Aorta (tissue), 5 donors: ENCODE data around the gene AKR1B15. TPM values are rescaled to one million over a fixed set of nuclear protein-coding genes. Genes with fewer than 3 reads are reported as not detected.

ENCODE experiments used
- ATAC-seq: fragments of 200-7000 bp; cut with Tn5 transposase; one replicate; pipeline ENCODE4 v1.9.1; 2022; ENCODE audit warnings: moderate library complexity; ENCODE audit not compliant: low FRiP score
- DNase-seq, 2 donors: peaks; one replicate each; pipeline ENCODE4 v3.0.0-alpha.2; 2020
- H3K27ac ChIP-seq, 2 donors: one replicate each; pipeline ENCODE4 v1.5.1; 2013; ENCODE audit warnings: low read length in 2 of 2, mild to moderate bottlenecking in 2 of 2, moderate library complexity in 2 of 2, control low read depth in 1 of 2, inconsistent platforms in 1 of 2, low read depth in 1 of 2
- H3K27me3 ChIP-seq, 2 donors: one replicate each; pipeline ENCODE4 v1.6.1; 2013; ENCODE audit warnings: control low read depth in 1 of 2, low read length in 1 of 2, mild to moderate bottlenecking in 1 of 2, moderate library complexity in 1 of 2; ENCODE audit not compliant: insufficient read depth in 2 of 2, control insufficient read depth in 1 of 2
- H3K36me3 ChIP-seq, 2 donors: one replicate each; pipeline ENCODE4 v1.6.1; 2013; ENCODE audit warnings: control low read depth in 1 of 2, low read length in 1 of 2, mild to moderate bottlenecking in 1 of 2; ENCODE audit not compliant: insufficient read depth in 2 of 2, control insufficient read depth in 1 of 2
- H3K4me1 ChIP-seq, 2 donors: one replicate each; pipeline ENCODE4 v1.6.1; 2013; ENCODE audit warnings: low read length in 2 of 2, control low read depth in 1 of 2, mild to moderate bottlenecking in 1 of 2, moderate library complexity in 1 of 2; ENCODE audit not compliant: insufficient read depth in 2 of 2, control insufficient read depth in 1 of 2
- H3K4me3 ChIP-seq, 2 donors: one replicate each; pipeline ENCODE4 v1.5.1; 2013; ENCODE audit warnings: low read length in 2 of 2, control low read depth in 1 of 2, mild to moderate bottlenecking in 1 of 2
- H3K9me3 ChIP-seq: one replicate; pipeline ENCODE4 v1.6.1; 2013; ENCODE audit warnings: mild to moderate bottlenecking, low read length; ENCODE audit not compliant: control insufficient read depth
- WGBS, 2 donors: extraction: QIAGEN DNeasy Blood & Tissue Kit; methylation state at CpG; one replicate each; pipeline ENCODE4 v1.1.7; 2013; 5-methylcytosine and 5-hydroxymethylcytosine counted together
- intact Hi-C, 2 donors: fragments of 100-400 bp; cut with DNase I; formaldehyde crosslinking; loops; one replicate each; pipeline versions ENCODE4 v1.14.2 to v1.15.0; 2022
- polyA plus RNA-seq, 2 donors: library from polyadenylated mRNA; stranded (reverse); fragments of 200-250 nt; gene quantifications; one replicate each; pipeline ENCODE4 v1.2.3, GENCODE V29; 2013
- total RNA-seq, 2 donors: library from RNA; stranded (reverse); fragmentation: NEBNext Ultra II Directional; extraction: Animal tissue kit (Norgen Biotek cat#: 25700); gene quantifications; one replicate each; pipeline ENCODE4 v1.2.1, GENCODE V29; 2021
- donor health status: healthy with polysubstance abuse.
- donor health status: Bipolar disorder and iron deficiency.
- donor health status: DM: no; HTN: no; CAD: no.
- donor health status: DM: no; HTN: no; CAD: no.
- donor health status: DM: yes; HTN: yes; CAD: no.

Gene AKR1B15
- total and polyA plus RNA-seq, 4 donors: 0.33 TPM; not detected in 3

GRCh38 chr7:134622303-134622995 is 73.5 kb downstream of the AKR1B15 start:
- intact Hi-C loops: no loop called here

GRCh38 chr7:134623193-134623592 is 74.3 kb downstream of the AKR1B15 start:
- Histone ChIP-seq H3K27ac (no peak overlapping the region), H3K9me3 (no peaks in the 10 kb centered on the region), H3K27me3 (no peaks in the 10 kb centered on the region), H3K36me3 (no peaks in the 10 kb centered on the region), H3K4me1 (peaks cover 2 to 3% of the 10 kb centered on the region in 2 donors), H3K4me3 (no peak overlapping the region)
- DNase-seq (no peak), ATAC-seq (no peak)
- intact Hi-C loops: no loop called here
- WGBS, 2 donors: 74 to 77% methylated on average over 2 of the region's 2 CpGs

More at GRCh38 chr7:134622303-134622995, 73.5 kb downstream of the AKR1B15 start:
- 68 to 73% methylated on average over 7 of the region's 7 CpGs for WGBS, 2 donors
- no peaks in the 10 kb centered on the region for H3K27me3 ChIP-seq
- no peak overlapping the region for H3K4me3 ChIP-seq
- ATAC-seq (no peak), DNase-seq (no peak)
- H3K36me3 ChIP-seq: no peaks in the 10 kb centered on the region
- no peak overlapping the region for H3K27ac ChIP-seq
- H3K9me3 ChIP-seq: no peaks in the 10 kb centered on the region
- peaks cover 2 to 3% of the 10 kb centered on the region in 2 donors for H3K4me1 ChIP-seq

- H3K27me3 ChIP-seq: no peaks in the 10 kb centered on the region
- DNase-seq (no peak), ATAC-seq (no peak)
- no peak overlapping the region for H3K27ac ChIP-seq
- intact Hi-C loops: no loop called here
- no peaks in the 10 kb centered on the region for H3K36me3 ChIP-seq
- 64 to 70% methylated on average over 3 of the region's 3 CpGs for WGBS, 2 donors
- H3K4me1 ChIP-seq: peaks cover 0 to 2% of the 10 kb centered on the region in 2 donors
- no peaks in the 10 kb centered on the region for H3K9me3 ChIP-seq
- H3K4me3 ChIP-seq: no peak overlapping the region
Measured at GRCh38 chr7:134625550-134625949, 76.6 kb downstream of the AKR1B15 start.

GRCh38 chr7:134627109-134627774 is 78.3 kb downstream of the AKR1B15 start:
- H3K4me3 ChIP-seq: no peak overlapping the region

GRCh38 chr7:134627775-134628153 is 78.9 kb downstream of the AKR1B15 start:
- intact Hi-C loops: no loop called here
- WGBS, 2 donors: 0% methylated on average over 1 of the region's 1 CpG
- Histone ChIP-seq H3K27ac (no peak overlapping the region), H3K4me3 (no peak overlapping the region), H3K27me3 (no peaks in the 10 kb centered on the region), H3K36me3 (no peaks in the 10 kb centered on the region), H3K9me3 (no peaks in the 10 kb centered on the region), H3K4me1 (no peaks in the 10 kb centered on the region)
- DNase-seq (no peak), ATAC-seq (no peak)

More at GRCh38 chr7:134627109-134627774, 78.3 kb downstream of the AKR1B15 start:
- intact Hi-C loops: no loop called here
- no peak for DNase-seq
- H3K9me3 ChIP-seq: no peaks in the 10 kb centered on the region
- H3K27me3 ChIP-seq: no peaks in the 10 kb centered on the region
- ATAC-seq: no peak
- H3K4me1 ChIP-seq: peaks cover 0 to 1% of the 10 kb centered on the region in 2 donors
- WGBS, 2 donors: 71 to 92% methylated on average over 2 of the region's 2 CpGs
- H3K27ac ChIP-seq: no peak overlapping the region
- no peaks in the 10 kb centered on the region for H3K36me3 ChIP-seq

GRCh38 chr7:134629445-134629844 is 80.5 kb downstream of the AKR1B15 start:
- ATAC-seq: no peak

More at GRCh38 chr7:134629445-134629844, 80.5 kb downstream of the AKR1B15 start:
- intact Hi-C loops: no loop called here
- DNase-seq: no peak
- H3K27me3 ChIP-seq: no peaks in the 10 kb centered on the region
- no peaks in the 10 kb centered on the region for H3K4me1 ChIP-seq
- no peaks in the 10 kb centered on the region for H3K9me3 ChIP-seq
- H3K27ac ChIP-seq: no peak overlapping the region
- no peak overlapping the region for H3K4me3 ChIP-seq
- H3K36me3 ChIP-seq: no peaks in the 10 kb centered on the region

Other genes with a start within 250 kb of the AKR1B15 start
- gene SLC35B4, start 232.2 kb upstream of the AKR1B15 start, total RNA-seq: 10 to 100 TPM; 16.0 to 17.9 TPM
- 1 to 10 TPM; 2.1 to 3.8 TPM for gene SLC35B4, start 232.2 kb upstream of the AKR1B15 start, polyA plus RNA-seq
- gene AKR1B1, start 90.0 kb upstream of the AKR1B15 start, total RNA-seq: 10 to 100 TPM; 60.3 to 69.3 TPM
- 10 to 100 TPM; 49.4 to 98.0 TPM for gene AKR1B1, start 90.0 kb upstream of the AKR1B15 start, polyA plus RNA-seq
- 1 to 10 TPM in 1 of 2 donors, under 1 TPM in 1; 0.26 to 2.1 TPM for gene AKR1B10, start 21.5 kb upstream of the AKR1B15 start, total RNA-seq
- gene AKR1B10, start 21.5 kb upstream of the AKR1B15 start, polyA plus RNA-seq: 100 to 1,000 TPM in 1 of 2 donors, 1 to 10 TPM in 1; 1.2 to 114 TPM
- gene BPGM, start 97.7 kb downstream of the AKR1B15 start, total RNA-seq: 10 to 100 TPM; 10.5 to 15.7 TPM
- 10 to 100 TPM; 18.2 to 27.7 TPM for gene BPGM, start 97.7 kb downstream of the AKR1B15 start, polyA plus RNA-seq
- gene CALD1, start 230.5 kb downstream of the AKR1B15 start, total RNA-seq: 1,000 to 10,000 TPM; 1,102 to 1,700 TPM
- gene CALD1, start 230.5 kb downstream of the AKR1B15 start, polyA plus RNA-seq: 1,000 to 10,000 TPM in 1 of 2 donors, 100 to 1,000 TPM in 1; 658 to 1,235 TPM